Measurements from ENCODE around the gene RAB31.

- no peak for TF ChIP-seq CTCF (IDR thresholded peaks at IDR 0.05)
- no peak for TF ChIP-seq POLR2A (IDR thresholded peaks at IDR 0.05)
Observed at GRCh38 chr18:9851511-9851910, 143.4 kb downstream of the RAB31 start.
